ENCODE data around the gene PPP1R12B.

Gene PPP1R12B

GRCh38 chr1:202639500-202639899 lies 291.0 kb downstream of the PPP1R12B start:
- no peak for DNase-seq

GRCh38 chr1:202642212-202642611 lies 293.7 kb downstream of the PPP1R12B start:
- DNase-seq, result no peak

Measured in stimulated activated CD4-positive, alpha-beta T cell treated with anti-CD3 and anti-CD28 coated beads, Interleukin-4, amount 100 ng/mL, for 24 hours (primary cell).